Lower leg skin (tissue), 4 donors: Measurements from ENCODE around the gene WASHC3. TPM values are rescaled to one million over a fixed set of nuclear protein-coding genes. Genes with fewer than 3 reads are reported as not detected.

Experiments used
- DNase-seq, 2 donors: peaks; one replicate each; pipeline ENCODE4 v3.0.0-alpha.2; 2019; ENCODE audit warnings: low spot score in 2 of 2
- H3K4me3 ChIP-seq: fragments of 200-600 bp; sonication (generic); 2 replicates; pipeline ENCODE4 v1.5.1; 2017; ENCODE audit warnings: mild to moderate bottlenecking, low read depth; ENCODE audit not compliant: poor library complexity, severe bottlenecking
- POLR2A ChIP-seq, 2 donors: fragments of 450-650 bp; IDR thresholded peaks; one replicate each; pipeline ENCODE4 v1.6.1; 2016 to 2017; ENCODE audit warnings: antibody characterized with exemption in 2 of 2, mild to moderate bottlenecking in 1 of 2, moderate library complexity in 1 of 2
- WGBS, 2 donors: methylation state at CpG; one replicate each; pipeline ENCODE4 v1.1.5; 2018; 5-methylcytosine and 5-hydroxymethylcytosine counted together
- intact Hi-C: fragments of 100-400 bp; cut with DNase I; formaldehyde crosslinking; loops from one replicate; pipeline ENCODE4 v1.15.0; 2023; ENCODE audit warnings: low total_unique reads
- total RNA-seq, 4 donors: library from RNA; depleted of rRNA; stranded (reverse); fragments of >200 nt; gene quantifications; one replicate each; pipeline ENCODE4 v1.1.0, GENCODE V29; 2016
- TF ChIP-seq, protein P1 (sequence below), 3 donors: fragments of 450-650 bp; IDR thresholded peaks; one replicate each; pipeline ENCODE4 v1.5.1; 2016; ENCODE audit warnings: antibody characterized with exemption in 3 of 3, mild to moderate bottlenecking in 3 of 3, moderate library complexity in 2 of 3

WASHC3 gene
- total RNA-seq, 4 donors from 2014 or later = 33.5 to 74.7 (median 53.6) TPM

DNA sequence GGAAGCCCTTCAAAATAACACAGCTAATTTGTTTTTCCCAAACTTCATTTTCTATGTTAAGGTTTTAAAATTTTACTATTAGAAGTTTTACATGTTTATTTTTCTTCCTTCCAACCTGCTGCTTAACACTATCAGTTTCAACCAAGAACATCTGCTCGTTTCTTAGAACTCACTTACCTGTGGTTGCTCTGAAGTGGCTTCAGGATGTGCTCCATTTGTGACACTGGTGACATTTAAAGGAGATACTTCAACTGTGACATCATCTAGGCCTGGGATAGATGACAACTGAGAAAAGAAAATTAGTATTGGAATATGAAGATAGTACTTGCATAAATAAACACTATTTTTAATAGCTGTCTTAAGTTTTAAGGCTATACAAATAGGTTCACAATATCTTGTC lies 17.9 kb downstream of the WASHC3 start:
- 78 to 88% methylated on average over 1 of the region's 1 CpG for WGBS, 2 donors
- DNase-seq = no peak

GRCh38 chr12:102033991-102034745 lies 27.6 kb downstream of the WASHC3 start:
- no peak overlapping the region for H3K4me3 ChIP-seq
- TF ChIP-seq, protein P1, sequence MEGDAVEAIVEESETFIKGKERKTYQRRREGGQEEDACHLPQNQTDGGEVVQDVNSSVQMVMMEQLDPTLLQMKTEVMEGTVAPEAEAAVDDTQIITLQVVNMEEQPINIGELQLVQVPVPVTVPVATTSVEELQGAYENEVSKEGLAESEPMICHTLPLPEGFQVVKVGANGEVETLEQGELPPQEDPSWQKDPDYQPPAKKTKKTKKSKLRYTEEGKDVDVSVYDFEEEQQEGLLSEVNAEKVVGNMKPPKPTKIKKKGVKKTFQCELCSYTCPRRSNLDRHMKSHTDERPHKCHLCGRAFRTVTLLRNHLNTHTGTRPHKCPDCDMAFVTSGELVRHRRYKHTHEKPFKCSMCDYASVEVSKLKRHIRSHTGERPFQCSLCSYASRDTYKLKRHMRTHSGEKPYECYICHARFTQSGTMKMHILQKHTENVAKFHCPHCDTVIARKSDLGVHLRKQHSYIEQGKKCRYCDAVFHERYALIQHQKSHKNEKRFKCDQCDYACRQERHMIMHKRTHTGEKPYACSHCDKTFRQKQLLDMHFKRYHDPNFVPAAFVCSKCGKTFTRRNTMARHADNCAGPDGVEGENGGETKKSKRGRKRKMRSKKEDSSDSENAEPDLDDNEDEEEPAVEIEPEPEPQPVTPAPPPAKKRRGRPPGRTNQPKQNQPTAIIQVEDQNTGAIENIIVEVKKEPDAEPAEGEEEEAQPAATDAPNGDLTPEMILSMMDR (IDR thresholded peaks at IDR 0.05) = no peak
- no peak for TF ChIP-seq POLR2A (IDR thresholded peaks at IDR 0.05)
- no peak for DNase-seq
- intact Hi-C loops = no loop called here
- WGBS, 2 donors = 59 to 63% methylated on average over 3 of the region's 3 CpGs

More for the DNA sequence above, 17.9 kb downstream of the WASHC3 start:
- TF ChIP-seq POLR2A (IDR thresholded peaks at IDR 0.05) = no peak
- TF ChIP-seq, protein P1 (IDR thresholded peaks at IDR 0.05) = no peak
- intact Hi-C loops = loop anchor here (1.0 kb wide), 1 partner anchor 25 kb away; no protein-coding TSS in a partner anchor
- no peak overlapping the region for H3K4me3 ChIP-seq

GRCh38 chr12:102031852-102032251 lies 29.9 kb downstream of the WASHC3 start:
- DNase-seq = no peak
- no peak for TF ChIP-seq POLR2A (IDR thresholded peaks at IDR 0.05)
- TF ChIP-seq, protein P1 (IDR thresholded peaks at IDR 0.05) = no peak
- intact Hi-C loops = no loop called here
- no peak overlapping the region for H3K4me3 ChIP-seq

DNA sequence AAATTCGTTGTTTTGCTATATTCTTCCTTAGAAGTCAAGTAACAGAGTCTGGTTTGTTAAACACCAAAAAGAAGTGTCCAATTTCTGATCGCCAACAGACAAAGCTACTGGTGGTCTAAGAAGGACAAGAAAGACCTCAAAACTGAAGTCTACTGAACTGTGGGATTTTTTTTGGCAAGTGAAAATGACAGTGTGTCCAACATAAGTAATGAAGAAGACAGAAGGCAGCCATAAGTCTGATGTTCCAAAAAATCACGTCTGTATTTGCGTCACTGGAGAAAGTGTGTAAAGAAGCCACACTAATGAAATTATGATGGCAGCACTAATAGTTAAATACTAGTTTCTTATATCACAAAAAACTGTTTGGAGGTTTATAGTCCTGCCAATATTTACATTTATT lies 32.6 kb downstream of the WASHC3 start:
- H3K4me3 ChIP-seq = no peak overlapping the region
- WGBS, 2 donors = 70 to 77% methylated on average over 4 of the region's 4 CpGs
- intact Hi-C loops = no loop called here
- TF ChIP-seq, protein P1 (IDR thresholded peaks at IDR 0.05) = no peak
- TF ChIP-seq POLR2A (IDR thresholded peaks at IDR 0.05) = no peak
- DNase-seq = no peak

DNA sequence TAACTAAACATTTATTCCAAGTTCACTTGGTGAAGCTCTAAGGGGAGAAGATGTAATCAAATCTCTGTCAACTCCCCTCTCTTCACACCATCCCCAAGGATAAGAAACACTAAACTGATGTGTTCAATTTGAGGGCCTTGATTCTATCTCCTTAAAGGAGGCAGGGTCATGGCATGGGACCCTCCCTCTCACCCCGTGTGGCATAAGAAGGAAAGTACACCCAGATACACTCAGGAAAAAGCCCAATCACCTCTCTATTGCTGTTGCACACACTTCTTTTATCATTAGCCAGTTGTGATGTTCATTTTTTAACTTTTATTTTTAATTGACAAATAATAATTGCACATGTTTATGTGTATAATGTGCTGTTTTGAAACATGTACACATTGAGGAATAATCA lies 35.1 kb downstream of the WASHC3 start:
- no peak for DNase-seq
- WGBS, 2 donors = 57 to 72% methylated on average over 1 of the region's 1 CpG
- H3K4me3 ChIP-seq = no peak overlapping the region
- intact Hi-C loops = no loop called here
- TF ChIP-seq POLR2A (IDR thresholded peaks at IDR 0.05) = no peak
- TF ChIP-seq, protein P1 (IDR thresholded peaks at IDR 0.05) = no peak

- no peak overlapping the region for H3K4me3 ChIP-seq
- intact Hi-C loops = no loop called here
- WGBS, 2 donors = 59% methylated on average over 2 of the region's 2 CpGs
- no peak for DNase-seq
- TF ChIP-seq, protein P1 (IDR thresholded peaks at IDR 0.05) = no peak
- no peak for TF ChIP-seq POLR2A (IDR thresholded peaks at IDR 0.05)
Observed at GRCh38 chr12:102024765-102025164, 37.0 kb downstream of the WASHC3 start.
